ENCODE measurements around the gene SDCCAG8. TPM values are rescaled to one million over a fixed set of nuclear protein-coding genes. Genes with fewer than 3 reads are reported as not detected.

Gene SDCCAG8
- polyA plus RNA-seq, 2 of the 4 experiments (the other 2 are of a cell fraction) = 48.8 to 64.8 TPM

DNA sequence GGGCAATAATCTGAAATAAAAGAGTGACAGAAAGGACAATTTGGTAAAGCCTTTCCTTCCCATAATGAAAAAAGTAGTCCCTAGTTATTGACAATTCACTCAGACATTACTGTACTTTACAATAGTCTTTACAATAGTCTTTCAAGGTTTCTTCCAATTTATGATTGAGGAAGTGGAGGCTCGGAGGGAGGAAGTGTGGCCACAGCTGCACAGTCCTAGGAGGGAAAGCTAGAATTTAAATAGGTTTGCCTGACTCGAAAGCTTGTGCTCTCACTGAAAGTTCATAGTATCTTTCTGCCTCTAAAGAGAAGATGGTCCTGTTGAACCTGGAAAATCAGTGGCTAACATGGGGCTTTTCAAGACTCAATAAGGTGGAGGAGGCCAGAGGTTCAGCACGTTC is 203.2 kb downstream of the SDCCAG8 start:
- WGBS (ENCODE audit: missing lambda C conversion rate) = 93% methylated on average over 3 of the region's 3 CpGs
- Histone ChIP-seq H3K4me1 (no peaks in the 10 kb centered on the region), H3K9me3 (no peaks in the 10 kb centered on the region), H3K4me2 (no peak overlapping the region), H3K4me3 (no peak overlapping the region), H3K27ac (no peak overlapping the region)
- ATAC-seq (no peak), DNase-seq (ENCODE audit: low read depth in 1 of 2, low spot score in 1 of 2) (no peak), FAIRE-seq (no peak)
- TF ChIP-seq SREBF2 (IDR thresholded peaks at IDR 0.05) (no peak), RAD21 (conservative IDR thresholded peaks at IDR 0.05 in 1 of 2, IDR thresholded peaks at IDR 0.05 in 1 of 2) (no peak), KDM5A (IDR thresholded peaks at IDR 0.05) (no peak)
- TF ChIP-seq, protein P1, sequence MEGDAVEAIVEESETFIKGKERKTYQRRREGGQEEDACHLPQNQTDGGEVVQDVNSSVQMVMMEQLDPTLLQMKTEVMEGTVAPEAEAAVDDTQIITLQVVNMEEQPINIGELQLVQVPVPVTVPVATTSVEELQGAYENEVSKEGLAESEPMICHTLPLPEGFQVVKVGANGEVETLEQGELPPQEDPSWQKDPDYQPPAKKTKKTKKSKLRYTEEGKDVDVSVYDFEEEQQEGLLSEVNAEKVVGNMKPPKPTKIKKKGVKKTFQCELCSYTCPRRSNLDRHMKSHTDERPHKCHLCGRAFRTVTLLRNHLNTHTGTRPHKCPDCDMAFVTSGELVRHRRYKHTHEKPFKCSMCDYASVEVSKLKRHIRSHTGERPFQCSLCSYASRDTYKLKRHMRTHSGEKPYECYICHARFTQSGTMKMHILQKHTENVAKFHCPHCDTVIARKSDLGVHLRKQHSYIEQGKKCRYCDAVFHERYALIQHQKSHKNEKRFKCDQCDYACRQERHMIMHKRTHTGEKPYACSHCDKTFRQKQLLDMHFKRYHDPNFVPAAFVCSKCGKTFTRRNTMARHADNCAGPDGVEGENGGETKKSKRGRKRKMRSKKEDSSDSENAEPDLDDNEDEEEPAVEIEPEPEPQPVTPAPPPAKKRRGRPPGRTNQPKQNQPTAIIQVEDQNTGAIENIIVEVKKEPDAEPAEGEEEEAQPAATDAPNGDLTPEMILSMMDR (IDR thresholded peaks at IDR 0.05) = no peak
- ChIA-PET POLR2A (no interaction called here), CTCF (no interaction called here)

DNA sequence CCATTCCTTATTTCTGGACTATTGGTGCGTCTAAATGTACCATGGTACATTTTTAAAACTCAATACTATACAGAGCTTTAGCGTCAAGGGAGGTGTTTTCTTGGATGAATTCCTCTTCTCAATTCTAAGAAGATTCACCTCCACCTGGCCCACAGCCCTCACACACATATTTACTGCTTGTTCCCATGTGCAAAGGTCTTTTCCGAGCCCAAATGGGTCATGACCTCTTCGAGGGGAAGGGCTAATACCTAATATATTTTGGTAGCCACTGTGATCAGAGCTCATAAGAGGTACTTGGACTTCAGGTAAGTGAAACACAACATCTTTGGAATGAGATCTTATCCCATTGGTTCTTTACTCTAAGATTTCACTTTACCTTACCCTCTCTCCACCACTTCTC is 205.9 kb downstream of the SDCCAG8 start:
- no peak for TF ChIP-seq MYC (IDR thresholded peaks at IDR 0.05; ENCODE audit: borderline replicate concordance, low read length)
- DNase-seq (ENCODE audit: low read depth in 1 of 2, low spot score in 1 of 2) (no peak), ATAC-seq (no peak), FAIRE-seq (no peak)
- 78% methylated on average over 4 of the region's 4 CpGs for WGBS (ENCODE audit: missing lambda C conversion rate)
- ChIA-PET CTCF (interaction anchor here (0.6 to 1.9 kb wide), 2 partner anchors 251 to 812 kb away, joined by 3 to 8 read pairs; no protein-coding TSS in a partner anchor), POLR2A (no interaction called here)
- H3K27ac ChIP-seq = no peak overlapping the region
- H3K4me1 ChIP-seq = no peaks in the 10 kb centered on the region
- no peak overlapping the region for H3K4me3 ChIP-seq
- H3K9me3 ChIP-seq = no peaks in the 10 kb centered on the region
- no peak overlapping the region for H3K4me2 ChIP-seq

DNA sequence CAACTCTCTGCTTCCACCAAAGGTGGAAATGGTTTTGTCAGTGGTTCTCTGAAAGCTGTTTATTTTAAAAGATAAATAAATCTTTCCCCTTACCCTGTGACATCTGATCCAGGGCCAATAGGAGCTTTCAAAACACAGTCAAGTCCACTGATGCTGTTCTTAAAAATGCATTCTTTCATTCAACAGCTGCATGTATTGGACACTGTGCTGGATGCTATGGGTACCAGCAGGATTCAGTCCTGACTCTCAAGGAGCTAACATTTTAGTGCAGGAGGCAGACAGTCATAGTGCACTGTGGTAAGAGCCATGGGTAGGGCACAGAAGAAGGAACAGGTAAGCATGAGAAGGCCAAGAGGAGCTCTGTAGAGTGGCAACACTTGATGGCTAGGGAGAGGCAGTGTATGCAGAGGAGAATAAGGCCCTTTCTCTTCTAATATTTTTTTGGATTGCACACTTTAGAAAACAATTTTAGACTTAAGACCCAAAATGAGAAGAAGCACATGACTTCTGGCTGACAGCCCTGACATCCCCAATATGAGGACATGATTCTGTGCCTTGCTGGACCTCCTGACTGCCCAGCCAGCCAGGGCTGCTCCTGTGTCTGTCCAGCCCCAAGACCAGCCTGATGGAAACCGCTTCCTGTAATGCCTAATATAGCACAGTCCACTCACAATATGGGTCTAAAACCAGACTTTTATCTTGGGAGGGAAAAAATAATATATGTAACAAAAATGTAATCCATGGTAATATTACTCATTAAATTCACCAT is 207.3 kb downstream of the SDCCAG8 start:
- WGBS (ENCODE audit: missing lambda C conversion rate) = 80% methylated on average over 1 of the region's 1 CpG
- H3K4me2 ChIP-seq = no peak overlapping the region
- TF ChIP-seq, protein P2, sequence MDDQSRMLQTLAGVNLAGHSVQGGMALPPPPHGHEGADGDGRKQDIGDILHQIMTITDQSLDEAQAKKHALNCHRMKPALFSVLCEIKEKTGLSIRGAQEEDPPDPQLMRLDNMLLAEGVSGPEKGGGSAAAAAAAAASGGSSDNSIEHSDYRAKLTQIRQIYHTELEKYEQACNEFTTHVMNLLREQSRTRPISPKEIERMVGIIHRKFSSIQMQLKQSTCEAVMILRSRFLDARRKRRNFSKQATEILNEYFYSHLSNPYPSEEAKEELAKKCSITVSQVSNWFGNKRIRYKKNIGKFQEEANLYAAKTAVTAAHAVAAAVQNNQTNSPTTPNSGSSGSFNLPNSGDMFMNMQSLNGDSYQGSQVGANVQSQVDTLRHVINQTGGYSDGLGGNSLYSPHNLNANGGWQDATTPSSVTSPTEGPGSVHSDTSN (IDR thresholded peaks at IDR 0.05) = no peak
- no peak for TF ChIP-seq RCOR1 (IDR thresholded peaks at IDR 0.05; ENCODE audit: low read depth, low read length)
- no peak for TF ChIP-seq ZSCAN20 (CRISPR knock-in tag; IDR thresholded peaks at IDR 0.05)
- TF ChIP-seq, protein P3, sequence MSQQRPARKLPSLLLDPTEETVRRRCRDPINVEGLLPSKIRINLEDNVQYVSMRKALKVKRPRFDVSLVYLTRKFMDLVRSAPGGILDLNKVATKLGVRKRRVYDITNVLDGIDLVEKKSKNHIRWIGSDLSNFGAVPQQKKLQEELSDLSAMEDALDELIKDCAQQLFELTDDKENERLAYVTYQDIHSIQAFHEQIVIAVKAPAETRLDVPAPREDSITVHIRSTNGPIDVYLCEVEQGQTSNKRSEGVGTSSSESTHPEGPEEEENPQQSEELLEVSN (IDR thresholded peaks at IDR 0.05; ENCODE audit: borderline replicate concordance, low read depth) = no peak
- TF ChIP-seq, protein P4, sequence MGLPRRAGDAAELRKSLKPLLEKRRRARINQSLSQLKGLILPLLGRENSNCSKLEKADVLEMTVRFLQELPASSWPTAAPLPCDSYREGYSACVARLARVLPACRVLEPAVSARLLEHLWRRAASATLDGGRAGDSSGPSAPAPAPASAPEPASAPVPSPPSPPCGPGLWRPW (IDR thresholded peaks at IDR 0.05) = no peak
- TF ChIP-seq, protein P5, sequence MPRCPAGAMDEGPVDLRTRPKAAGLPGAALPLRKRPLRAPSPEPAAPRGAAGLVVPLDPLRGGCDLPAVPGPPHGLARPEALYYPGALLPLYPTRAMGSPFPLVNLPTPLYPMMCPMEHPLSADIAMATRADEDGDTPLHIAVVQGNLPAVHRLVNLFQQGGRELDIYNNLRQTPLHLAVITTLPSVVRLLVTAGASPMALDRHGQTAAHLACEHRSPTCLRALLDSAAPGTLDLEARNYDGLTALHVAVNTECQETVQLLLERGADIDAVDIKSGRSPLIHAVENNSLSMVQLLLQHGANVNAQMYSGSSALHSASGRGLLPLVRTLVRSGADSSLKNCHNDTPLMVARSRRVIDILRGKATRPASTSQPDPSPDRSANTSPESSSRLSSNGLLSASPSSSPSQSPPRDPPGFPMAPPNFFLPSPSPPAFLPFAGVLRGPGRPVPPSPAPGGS (IDR thresholded peaks at IDR 0.05) = no peak
- TF ChIP-seq KDM1A (IDR thresholded peaks at IDR 0.05; ENCODE audit: low read depth) = no peak
- no peak for TF ChIP-seq KDM5A (IDR thresholded peaks at IDR 0.05)
- TF ChIP-seq, protein P6, sequence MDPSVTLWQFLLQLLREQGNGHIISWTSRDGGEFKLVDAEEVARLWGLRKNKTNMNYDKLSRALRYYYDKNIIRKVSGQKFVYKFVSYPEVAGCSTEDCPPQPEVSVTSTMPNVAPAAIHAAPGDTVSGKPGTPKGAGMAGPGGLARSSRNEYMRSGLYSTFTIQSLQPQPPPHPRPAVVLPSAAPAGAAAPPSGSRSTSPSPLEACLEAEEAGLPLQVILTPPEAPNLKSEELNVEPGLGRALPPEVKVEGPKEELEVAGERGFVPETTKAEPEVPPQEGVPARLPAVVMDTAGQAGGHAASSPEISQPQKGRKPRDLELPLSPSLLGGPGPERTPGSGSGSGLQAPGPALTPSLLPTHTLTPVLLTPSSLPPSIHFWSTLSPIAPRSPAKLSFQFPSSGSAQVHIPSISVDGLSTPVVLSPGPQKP (IDR thresholded peaks at IDR 0.05; ENCODE audit: low read depth, low read length) = no peak
- TF ChIP-seq CHD4 (IDR thresholded peaks at IDR 0.05; ENCODE audit: borderline replicate concordance) = no peak
- TF ChIP-seq CHD2 (IDR thresholded peaks at IDR 0.05; ENCODE audit: low read length, partially characterized antibody) = no peak
- no peak for TF ChIP-seq TFCP2L1 (CRISPR knock-in tag; IDR thresholded peaks at IDR 0.05)
- no peak overlapping the region for H3K4me3 ChIP-seq
- ATAC-seq (no peak), DNase-seq (ENCODE audit: low read depth in 1 of 2, low spot score in 1 of 2) (no peak), FAIRE-seq (no peak)
- CTCF ChIA-PET = interaction anchor here (1.9 kb wide), 1 partner anchor 810 kb away, joined by 8 read pairs; no protein-coding TSS in a partner anchor
- H3K27ac ChIP-seq = no peak overlapping the region
- H3K4me1 ChIP-seq = no peaks in the 10 kb centered on the region
- POLR2A ChIA-PET = no interaction called here
- no peaks in the 10 kb centered on the region for H3K9me3 ChIP-seq

All from A549 (cell line).